ENCODE measurements around the gene ADORA2A. TPM values are rescaled to one million over a fixed set of nuclear protein-coding genes. Genes with fewer than 3 reads are reported as not detected.

Gene ADORA2A
- total and polyA plus RNA-seq, 2 of the 13 experiments (the other 11 are each of a cell fraction or from before 2014, with no cell fraction given) = 3.3 to 5.0 TPM

DNA sequence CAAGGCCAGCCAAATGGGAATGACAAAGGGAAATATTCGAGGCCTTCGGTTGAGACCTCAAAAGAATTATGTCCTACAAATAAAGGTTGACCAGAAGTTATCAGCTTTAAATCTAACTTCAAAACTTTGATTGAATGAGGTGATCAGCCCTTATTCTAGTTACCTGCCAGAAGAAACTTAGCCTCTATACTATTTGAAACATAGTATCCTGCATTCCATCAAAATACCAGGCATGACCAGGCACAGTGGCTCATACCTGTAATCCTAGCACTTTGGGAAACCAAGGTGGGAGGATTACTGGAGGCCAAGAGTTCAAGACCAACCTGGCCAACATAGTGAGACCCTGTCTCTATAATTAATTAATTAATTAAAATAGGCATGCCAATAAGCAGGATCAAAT lies 44.3 kb upstream of the ADORA2A start:
- Histone ChIP-seq H3K4me1 (ENCODE audit: insufficient read depth, low read length) (no peaks in the 10 kb centered on the region), H2AFZ (ENCODE audit: low read length) (no peak overlapping the region), H3K9ac (ENCODE audit: insufficient read depth, low read depth, low read length) (no peak overlapping the region), H3K9me3 (ENCODE audit: low read length) (no peaks in the 10 kb centered on the region), H3K79me2 (ENCODE audit: insufficient read depth, low read length) (no peaks in the 10 kb centered on the region), H3K27me3 (ENCODE audit: control insufficient read depth in 1 of 2, insufficient read depth in 2 of 2, low read length in 2 of 2) (no peaks in the 10 kb centered on the region), H4K20me1 (ENCODE audit: insufficient read depth, low read length) (no peaks in the 10 kb centered on the region; the same call in 1 of the 2 replicates), H3K4me3 (replicated peaks in 1 of 3; ENCODE audit: insufficient read depth in 1 of 3, low read depth in 2 of 3, low read length in 3 of 3) (no peak overlapping the region), H3K27ac (ENCODE audit: extremely low read length, insufficient read depth, low read length) (no peak overlapping the region), H3K36me3 (replicated peaks in 1 of 2; ENCODE audit: control insufficient read depth in 1 of 2, insufficient read depth in 2 of 2, low read length in 2 of 2) (peaks cover 2 to 17% of the 10 kb centered on the region in 2 experiments; a peak in 3 of 5 replicates), H3K4me2 (ENCODE audit: low read depth, low read length) (no peak overlapping the region)
- in situ Hi-C loops (cut with HindIII; ENCODE audit: extremely low pct_ligation_motif_present, low pct_unique_long_range_greater_than_20kb) = no loop called here
- ATAC-seq (no peak), FAIRE-seq (no peak), DNase-seq (ENCODE audit: low spot score) (no peak)
- WGBS (ENCODE audit: low lambda C conversion rate) = 95% methylated on average over 2 of the region's 2 CpGs
- intact Hi-C loops (cut with micrococcal nuclease; ENCODE audit: unreplicated experiment) = no loop called here
- POLR2A ChIA-PET = no interaction called here
- CTCF ChIA-PET (ENCODE audit: low intra/inter-chr PET ratio, low total read pairs) = no interaction called here
- no TSS peak for BruUV-seq (replicated peaks)
- no peak for TF ChIP-seq POGZ (CRISPR knock-in tag; IDR thresholded peaks at IDR 0.05)
- no peak for TF ChIP-seq ZNF670 (CRISPR knock-in tag; IDR thresholded peaks at IDR 0.05; ENCODE audit: borderline replicate concordance)
- TF ChIP-seq ZFP41 (CRISPR knock-in tag; IDR thresholded peaks at IDR 0.05; ENCODE audit: borderline replicate concordance) = no peak
- no peak for TF ChIP-seq RFX3 (CRISPR knock-in tag; IDR thresholded peaks at IDR 0.05)
- TF ChIP-seq ZNF710 (CRISPR knock-in tag; IDR thresholded peaks at IDR 0.05; ENCODE audit: borderline replicate concordance) = no peak
- TF ChIP-seq RXRA (CRISPR knock-in tag; IDR thresholded peaks at IDR 0.05) = no peak
- TF ChIP-seq RNF219 (CRISPR knock-in tag; IDR thresholded peaks at IDR 0.05) = no peak
- TF ChIP-seq, protein P1, sequence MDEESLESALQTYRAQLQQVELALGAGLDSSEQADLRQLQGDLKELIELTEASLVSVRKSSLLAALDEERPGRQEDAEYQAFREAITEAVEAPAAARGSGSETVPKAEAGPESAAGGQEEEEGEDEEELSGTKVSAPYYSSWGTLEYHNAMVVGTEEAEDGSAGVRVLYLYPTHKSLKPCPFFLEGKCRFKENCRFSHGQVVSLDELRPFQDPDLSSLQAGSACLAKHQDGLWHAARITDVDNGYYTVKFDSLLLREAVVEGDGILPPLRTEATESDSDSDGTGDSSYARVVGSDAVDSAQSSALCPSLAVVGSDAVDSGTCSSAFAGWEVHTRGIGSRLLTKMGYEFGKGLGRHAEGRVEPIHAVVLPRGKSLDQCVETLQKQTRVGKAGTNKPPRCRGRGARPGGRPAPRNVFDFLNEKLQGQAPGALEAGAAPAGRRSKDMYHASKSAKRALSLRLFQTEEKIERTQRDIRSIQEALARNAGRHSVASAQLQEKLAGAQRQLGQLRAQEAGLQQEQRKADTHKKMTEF (CRISPR knock-in tag; IDR thresholded peaks at IDR 0.05) = no peak
- no peak for TF ChIP-seq ZNF816 (CRISPR knock-in tag; IDR thresholded peaks at IDR 0.05; ENCODE audit: borderline replicate concordance)
- no peak for TF ChIP-seq ZNF749 (CRISPR knock-in tag; IDR thresholded peaks at IDR 0.05; ENCODE audit: borderline replicate concordance)
- TF ChIP-seq KLF6 (CRISPR knock-in tag; IDR thresholded peaks at IDR 0.05) = no peak
- TF ChIP-seq, protein P2, sequence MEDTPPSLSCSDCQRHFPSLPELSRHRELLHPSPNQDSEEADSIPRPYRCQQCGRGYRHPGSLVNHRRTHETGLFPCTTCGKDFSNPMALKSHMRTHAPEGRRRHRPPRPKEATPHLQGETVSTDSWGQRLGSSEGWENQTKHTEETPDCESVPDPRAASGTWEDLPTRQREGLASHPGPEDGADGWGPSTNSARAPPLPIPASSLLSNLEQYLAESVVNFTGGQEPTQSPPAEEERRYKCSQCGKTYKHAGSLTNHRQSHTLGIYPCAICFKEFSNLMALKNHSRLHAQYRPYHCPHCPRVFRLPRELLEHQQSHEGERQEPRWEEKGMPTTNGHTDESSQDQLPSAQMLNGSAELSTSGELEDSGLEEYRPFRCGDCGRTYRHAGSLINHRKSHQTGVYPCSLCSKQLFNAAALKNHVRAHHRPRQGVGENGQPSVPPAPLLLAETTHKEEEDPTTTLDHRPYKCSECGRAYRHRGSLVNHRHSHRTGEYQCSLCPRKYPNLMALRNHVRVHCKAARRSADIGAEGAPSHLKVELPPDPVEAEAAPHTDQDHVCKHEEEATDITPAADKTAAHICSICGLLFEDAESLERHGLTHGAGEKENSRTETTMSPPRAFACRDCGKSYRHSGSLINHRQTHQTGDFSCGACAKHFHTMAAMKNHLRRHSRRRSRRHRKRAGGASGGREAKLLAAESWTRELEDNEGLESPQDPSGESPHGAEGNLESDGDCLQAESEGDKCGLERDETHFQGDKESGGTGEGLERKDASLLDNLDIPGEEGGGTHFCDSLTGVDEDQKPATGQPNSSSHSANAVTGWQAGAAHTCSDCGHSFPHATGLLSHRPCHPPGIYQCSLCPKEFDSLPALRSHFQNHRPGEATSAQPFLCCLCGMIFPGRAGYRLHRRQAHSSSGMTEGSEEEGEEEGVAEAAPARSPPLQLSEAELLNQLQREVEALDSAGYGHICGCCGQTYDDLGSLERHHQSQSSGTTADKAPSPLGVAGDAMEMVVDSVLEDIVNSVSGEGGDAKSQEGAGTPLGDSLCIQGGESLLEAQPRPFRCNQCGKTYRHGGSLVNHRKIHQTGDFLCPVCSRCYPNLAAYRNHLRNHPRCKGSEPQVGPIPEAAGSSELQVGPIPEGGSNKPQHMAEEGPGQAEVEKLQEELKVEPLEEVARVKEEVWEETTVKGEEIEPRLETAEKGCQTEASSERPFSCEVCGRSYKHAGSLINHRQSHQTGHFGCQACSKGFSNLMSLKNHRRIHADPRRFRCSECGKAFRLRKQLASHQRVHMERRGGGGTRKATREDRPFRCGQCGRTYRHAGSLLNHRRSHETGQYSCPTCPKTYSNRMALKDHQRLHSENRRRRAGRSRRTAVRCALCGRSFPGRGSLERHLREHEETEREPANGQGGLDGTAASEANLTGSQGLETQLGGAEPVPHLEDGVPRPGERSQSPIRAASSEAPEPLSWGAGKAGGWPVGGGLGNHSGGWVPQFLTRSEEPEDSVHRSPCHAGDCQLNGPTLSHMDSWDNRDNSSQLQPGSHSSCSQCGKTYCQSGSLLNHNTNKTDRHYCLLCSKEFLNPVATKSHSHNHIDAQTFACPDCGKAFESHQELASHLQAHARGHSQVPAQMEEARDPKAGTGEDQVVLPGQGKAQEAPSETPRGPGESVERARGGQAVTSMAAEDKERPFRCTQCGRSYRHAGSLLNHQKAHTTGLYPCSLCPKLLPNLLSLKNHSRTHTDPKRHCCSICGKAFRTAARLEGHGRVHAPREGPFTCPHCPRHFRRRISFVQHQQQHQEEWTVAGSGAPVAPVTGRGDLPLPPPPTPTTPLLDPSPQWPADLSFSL (CRISPR knock-in tag; IDR thresholded peaks at IDR 0.05) = no peak
- no peak for TF ChIP-seq MIER3 (CRISPR knock-in tag; IDR thresholded peaks at IDR 0.05; ENCODE audit: borderline replicate concordance)

Data from HepG2 (cell line).